ENCODE results near the gene NT5E.

Gene NT5E

GRCh38 chr6:85443349-85444117 is 6.3 kb upstream of the NT5E start:
- TF ChIP-seq ZNF70 (CRISPR knock-in tag; IDR thresholded peaks at IDR 0.05) = no peak
- TF ChIP-seq ZC3H10 (CRISPR knock-in tag; IDR thresholded peaks at IDR 0.05) = no peak
- TF ChIP-seq ZFP3 (CRISPR knock-in tag; IDR thresholded peaks at IDR 0.05) = no peak
- no peak for TF ChIP-seq TOX (CRISPR knock-in tag; IDR thresholded peaks at IDR 0.05; ENCODE audit: borderline replicate concordance)
- no peak for TF ChIP-seq SNAI2 (CRISPR knock-in tag; IDR thresholded peaks at IDR 0.05)
- TF ChIP-seq CSRNP3 (CRISPR knock-in tag; IDR thresholded peaks at IDR 0.05) = no peak
- TF ChIP-seq OSR1 (CRISPR knock-in tag; IDR thresholded peaks at IDR 0.05) = no peak
- no peak for TF ChIP-seq ZFP30 (CRISPR knock-in tag; IDR thresholded peaks at IDR 0.05)
- no peak for TF ChIP-seq GLIS3 (CRISPR knock-in tag; IDR thresholded peaks at IDR 0.05)
- no peak for TF ChIP-seq ARNTL (CRISPR knock-in tag; IDR thresholded peaks at IDR 0.05; ENCODE audit: borderline replicate concordance, low read depth)
- no peak for TF ChIP-seq CREB5 (CRISPR knock-in tag; IDR thresholded peaks at IDR 0.05; ENCODE audit: low read depth)
- TF ChIP-seq RARB (CRISPR knock-in tag; IDR thresholded peaks at IDR 0.05) = no peak
- TF ChIP-seq ESRRG (CRISPR knock-in tag; IDR thresholded peaks at IDR 0.05) = no peak
- no peak for ATAC-seq

GRCh38 chr6:85449388-85449817 is 480 bp upstream of the NT5E start:
- peak; percentile 72 for ATAC-seq
- TF ChIP-seq ZNF8 (CRISPR knock-in tag; IDR thresholded peaks at IDR 0.05) (no peak), GLIS3 (CRISPR knock-in tag; IDR thresholded peaks at IDR 0.05) (no peak), ARNTL (CRISPR knock-in tag; IDR thresholded peaks at IDR 0.05; ENCODE audit: borderline replicate concordance, low read depth) (no peak), ISL1 (CRISPR knock-in tag; IDR thresholded peaks at IDR 0.05) (no peak), CSDC2 (CRISPR knock-in tag; IDR thresholded peaks at IDR 0.05) (no peak), SNAI2 (CRISPR knock-in tag; IDR thresholded peaks at IDR 0.05) (no peak), ZFP30 (CRISPR knock-in tag; IDR thresholded peaks at IDR 0.05) (no peak), RARB (CRISPR knock-in tag; IDR thresholded peaks at IDR 0.05) (no peak), POU6F1 (CRISPR knock-in tag; IDR thresholded peaks at IDR 0.05; ENCODE audit: borderline replicate concordance, low read depth) (no peak), TSHZ2 (CRISPR knock-in tag; IDR thresholded peaks at IDR 0.05) (no peak), TOX (CRISPR knock-in tag; IDR thresholded peaks at IDR 0.05; ENCODE audit: borderline replicate concordance) (no peak), BACH2 (CRISPR knock-in tag; IDR thresholded peaks at IDR 0.05; ENCODE audit: borderline replicate concordance) (no peak), PPARA (CRISPR knock-in tag; IDR thresholded peaks at IDR 0.05; ENCODE audit: borderline replicate concordance) (no peak), ESRRG (CRISPR knock-in tag; IDR thresholded peaks at IDR 0.05) (no peak), ZNF565 (CRISPR knock-in tag; conservative IDR thresholded peaks at IDR 0.05; ENCODE audit: low read depth) (no peak), ZNF70 (CRISPR knock-in tag; IDR thresholded peaks at IDR 0.05) (no peak), ZFP3 (CRISPR knock-in tag; IDR thresholded peaks at IDR 0.05) (no peak)

- TF ChIP-seq PPARA (CRISPR knock-in tag; IDR thresholded peaks at IDR 0.05; ENCODE audit: borderline replicate concordance) (no peak), SNAI2 (CRISPR knock-in tag; IDR thresholded peaks at IDR 0.05) (no peak), TCF4 (CRISPR knock-in tag; IDR thresholded peaks at IDR 0.05; ENCODE audit: borderline replicate concordance) (no peak), ZNF8 (CRISPR knock-in tag; IDR thresholded peaks at IDR 0.05) (no peak), ZFP30 (CRISPR knock-in tag; IDR thresholded peaks at IDR 0.05) (no peak), TOX (CRISPR knock-in tag; IDR thresholded peaks at IDR 0.05; ENCODE audit: borderline replicate concordance) (no peak), CSDC2 (CRISPR knock-in tag; IDR thresholded peaks at IDR 0.05) (no peak), OSR1 (CRISPR knock-in tag; IDR thresholded peaks at IDR 0.05) (no peak), RARB (CRISPR knock-in tag; IDR thresholded peaks at IDR 0.05) (no peak), CSRNP3 (CRISPR knock-in tag; IDR thresholded peaks at IDR 0.05) (no peak), ISL1 (CRISPR knock-in tag; IDR thresholded peaks at IDR 0.05) (no peak)
- no peak for ATAC-seq
These were observed 1.9 kb downstream of the NT5E start for GRCh38 chr6:85451565-85452306.
